Activated effector memory CD4-positive, alpha-beta T cell treated with anti-CD3 and anti-CD28 coated beads, Interleukin-2, amount 50 U/mL, for 16 hours (primary cell): Measurements from ENCODE around the gene KRT34.
"Not testable (repeated sequence)": the region's sequence is repeated elsewhere in the genome, so short reads cannot be mapped to it uniquely, and the experiment has no call there.

ENCODE experiments used
- DNase-seq: peaks from one replicate; pipeline ENCODE4 v3.0.0-alpha.2; 2020

Gene KRT34

GRCh38 chr17:41403404-41404023 is 21.4 kb upstream of the KRT34 start:
- no peak for DNase-seq

- DNase-seq, result no peak
Measured at GRCh38 chr17:41402161-41402560, 20.1 kb upstream of the KRT34 start.

GRCh38 chr17:41396996-41397660 is 15.0 kb upstream of the KRT34 start, which contains the start of gene KRT31:
Gene KRT31, minus strand, starts transcription at chr17:41397608. Its CDS starts 69 bp downstream, at chr17:41397539.
- DNase-seq, result no peak

- no peak for DNase-seq
Measured at GRCh38 chr17:41396340-41396739, 14.2 kb upstream of the KRT34 start.

- no peak for DNase-seq
Measured at GRCh38 chr17:41395611-41396010, 13.5 kb upstream of the KRT34 start.

GRCh38 chr17:41395044-41395443 is 12.9 kb upstream of the KRT34 start:
- not testable (repeated sequence) for DNase-seq

GRCh38 chr17:41394254-41394996 is 12.3 kb upstream of the KRT34 start:
- no peak for DNase-seq

GRCh38 chr17:41393826-41394225 is 11.7 kb upstream of the KRT34 start:
- DNase-seq, result no peak

GRCh38 chr17:41393294-41393693 is 11.2 kb upstream of the KRT34 start:
- DNase-seq, result no peak

GRCh38 chr17:41392278-41392677 is 10.2 kb upstream of the KRT34 start:
- DNase-seq, result no peak

- no peak for DNase-seq
Measured at GRCh38 chr17:41391535-41391934, 9.4 kb upstream of the KRT34 start.

- DNase-seq, result no peak
Measured at GRCh38 chr17:41390411-41390938, 8.4 kb upstream of the KRT34 start.

- DNase-seq, result no peak
Measured at GRCh38 chr17:41387670-41388069, 5.6 kb upstream of the KRT34 start.

GRCh38 chr17:41386227-41386626 is 4.1 kb upstream of the KRT34 start:
- DNase-seq, result no peak

GRCh38 chr17:41383690-41384089 is 1.6 kb upstream of the KRT34 start:
- no peak for DNase-seq

GRCh38 chr17:41382394-41382793 is 288 bp upstream of the KRT34 start:
- no peak for DNase-seq

- not testable (repeated sequence) for DNase-seq
Measured at GRCh38 chr17:41380091-41380490, 2.0 kb downstream of the KRT34 start.

GRCh38 chr17:41377546-41377945 is 4.6 kb downstream of the KRT34 start:
- DNase-seq, result no peak

GRCh38 chr17:41369713-41370112 is 12.4 kb downstream of the KRT34 start, which contains the start of gene KRT33B:
Gene KRT33B, minus strand, starts transcription at chr17:41369813. Its CDS starts 63 bp downstream, at chr17:41369750.
- no peak for DNase-seq

- DNase-seq, result no peak
Measured at GRCh38 chr17:41369023-41369422, 13.1 kb downstream of the KRT34 start.

GRCh38 chr17:41367426-41368075 is 14.6 kb downstream of the KRT34 start:
- DNase-seq, result no peak

- no peak for DNase-seq
Measured at GRCh38 chr17:41366070-41366469, 16.0 kb downstream of the KRT34 start.

GRCh38 chr17:41363881-41364280 is 18.2 kb downstream of the KRT34 start:
- DNase-seq, result no peak
